Duodenal mucosa (tissue), 2 donors: ENCODE results near the gene ACTR3C.
"Not testable (repeated sequence)": the region's sequence is repeated elsewhere in the genome, so short reads cannot be mapped to it uniquely, and the experiment has no call there.

Experiments
- H3K27ac ChIP-seq: one replicate; pipeline ENCODE4 v1.7.0; 2013; ENCODE audit warnings: low read depth, low read length
- H3K27me3 ChIP-seq, 2 donors: one replicate each; pipeline ENCODE4 v1.7.0; 2013; ENCODE audit warnings: low read length in 2 of 2, control low read depth in 1 of 2; ENCODE audit not compliant: insufficient read depth in 2 of 2, control insufficient read depth in 1 of 2
- H3K36me3 ChIP-seq, 2 donors: one replicate each; pipeline ENCODE4 v1.7.0; 2013; ENCODE audit warnings: low read length in 2 of 2, control low read depth in 1 of 2; ENCODE audit not compliant: insufficient read depth in 2 of 2, control insufficient read depth in 1 of 2
- H3K4me1 ChIP-seq, 2 donors: one replicate each; pipeline ENCODE4 v1.7.0; 2013; ENCODE audit warnings: low read length in 2 of 2, control low read depth in 1 of 2; ENCODE audit not compliant: insufficient read depth in 2 of 2, control insufficient read depth in 1 of 2
- H3K4me3 ChIP-seq, 2 donors: one replicate each; pipeline ENCODE4 v1.7.0; 2013; ENCODE audit warnings: low read length in 2 of 2, low read depth in 1 of 2
- H3K9ac ChIP-seq, 2 donors: one replicate each; pipeline ENCODE4 v1.7.0; 2013; ENCODE audit warnings: low read length in 2 of 2, low read depth in 1 of 2
- H3K9me3 ChIP-seq, 2 donors: one replicate each; pipeline ENCODE4 v1.7.0; 2013; ENCODE audit warnings: low read length in 2 of 2, control low read depth in 1 of 2; ENCODE audit not compliant: control insufficient read depth in 1 of 2

The ACTR3C gene

GRCh38 chr7:150305903-150306284, 17.5 kb downstream of the ACTR3C start:
- H3K27me3 ChIP-seq, H3K9me3 ChIP-seq, H3K27ac ChIP-seq, H3K9ac ChIP-seq, H3K4me1 ChIP-seq, H3K4me3 ChIP-seq, H3K36me3 ChIP-seq: not testable (repeated sequence)

GRCh38 chr7:150305259-150305902, 18.0 kb downstream of the ACTR3C start:
- H3K4me1 ChIP-seq, H3K27ac ChIP-seq, H3K9ac ChIP-seq, H3K36me3 ChIP-seq, H3K4me3 ChIP-seq, H3K27me3 ChIP-seq, H3K9me3 ChIP-seq: not testable (repeated sequence)

- not testable (repeated sequence) for H3K4me3 ChIP-seq, H3K36me3 ChIP-seq, H3K9ac ChIP-seq, H3K27ac ChIP-seq, H3K27me3 ChIP-seq, H3K9me3 ChIP-seq, H3K4me1 ChIP-seq
These were observed 18.7 kb downstream of the ACTR3C start for GRCh38 chr7:150304499-150305258.

- not testable (repeated sequence) for H3K9ac ChIP-seq, H3K36me3 ChIP-seq, H3K27me3 ChIP-seq, H3K9me3 ChIP-seq, H3K4me3 ChIP-seq, H3K27ac ChIP-seq, H3K4me1 ChIP-seq
These were observed 20.4 kb downstream of the ACTR3C start for GRCh38 chr7:150302908-150303310.

GRCh38 chr7:150297978-150298377, 25.4 kb downstream of the ACTR3C start:
- not testable (repeated sequence) for H3K4me3 ChIP-seq, H3K9me3 ChIP-seq, H3K27me3 ChIP-seq, H3K36me3 ChIP-seq, H3K27ac ChIP-seq, H3K4me1 ChIP-seq, H3K9ac ChIP-seq

- not testable (repeated sequence) for H3K27me3 ChIP-seq
These were observed 26.5 kb downstream of the ACTR3C start for GRCh38 chr7:150296802-150297201.

GRCh38 chr7:150295614-150296013, 27.7 kb downstream of the ACTR3C start:
- H3K4me3 ChIP-seq, H3K9ac ChIP-seq, H3K27ac ChIP-seq, H3K9me3 ChIP-seq, H3K36me3 ChIP-seq, H3K27me3 ChIP-seq, H3K4me1 ChIP-seq: not testable (repeated sequence)

More at GRCh38 chr7:150296802-150297201, 26.5 kb downstream of the ACTR3C start:
- not testable (repeated sequence) for H3K4me3 ChIP-seq, H3K9me3 ChIP-seq, H3K4me1 ChIP-seq, H3K9ac ChIP-seq, H3K27ac ChIP-seq, H3K36me3 ChIP-seq

- not testable (repeated sequence) for H3K4me3 ChIP-seq, H3K4me1 ChIP-seq, H3K36me3 ChIP-seq, H3K9ac ChIP-seq, H3K9me3 ChIP-seq, H3K27ac ChIP-seq, H3K27me3 ChIP-seq
These were observed 28.3 kb downstream of the ACTR3C start for GRCh38 chr7:150295027-150295426.

- H3K27ac ChIP-seq, H3K4me3 ChIP-seq, H3K36me3 ChIP-seq, H3K9ac ChIP-seq, H3K27me3 ChIP-seq, H3K9me3 ChIP-seq, H3K4me1 ChIP-seq: not testable (repeated sequence)
These were observed 33.0 kb downstream of the ACTR3C start for GRCh38 chr7:150290317-150290716.

- H3K9ac ChIP-seq, H3K4me3 ChIP-seq, H3K27me3 ChIP-seq, H3K27ac ChIP-seq, H3K4me1 ChIP-seq, H3K9me3 ChIP-seq, H3K36me3 ChIP-seq: not testable (repeated sequence)
These were observed 34.5 kb downstream of the ACTR3C start for GRCh38 chr7:150288816-150289215.
